ENCODE results near the gene RAB27A.

- no peak for TF ChIP-seq POLR2A (IDR thresholded peaks at IDR 0.05; ENCODE audit: control extremely low read depth in 1 of 2, low read depth in 2 of 2, low read length in 2 of 2)
- TF ChIP-seq EZH2 (IDR thresholded peaks at IDR 0.05; ENCODE audit: low read depth, low read length, severe bottlenecking): no peak
- TF ChIP-seq, protein P1, sequence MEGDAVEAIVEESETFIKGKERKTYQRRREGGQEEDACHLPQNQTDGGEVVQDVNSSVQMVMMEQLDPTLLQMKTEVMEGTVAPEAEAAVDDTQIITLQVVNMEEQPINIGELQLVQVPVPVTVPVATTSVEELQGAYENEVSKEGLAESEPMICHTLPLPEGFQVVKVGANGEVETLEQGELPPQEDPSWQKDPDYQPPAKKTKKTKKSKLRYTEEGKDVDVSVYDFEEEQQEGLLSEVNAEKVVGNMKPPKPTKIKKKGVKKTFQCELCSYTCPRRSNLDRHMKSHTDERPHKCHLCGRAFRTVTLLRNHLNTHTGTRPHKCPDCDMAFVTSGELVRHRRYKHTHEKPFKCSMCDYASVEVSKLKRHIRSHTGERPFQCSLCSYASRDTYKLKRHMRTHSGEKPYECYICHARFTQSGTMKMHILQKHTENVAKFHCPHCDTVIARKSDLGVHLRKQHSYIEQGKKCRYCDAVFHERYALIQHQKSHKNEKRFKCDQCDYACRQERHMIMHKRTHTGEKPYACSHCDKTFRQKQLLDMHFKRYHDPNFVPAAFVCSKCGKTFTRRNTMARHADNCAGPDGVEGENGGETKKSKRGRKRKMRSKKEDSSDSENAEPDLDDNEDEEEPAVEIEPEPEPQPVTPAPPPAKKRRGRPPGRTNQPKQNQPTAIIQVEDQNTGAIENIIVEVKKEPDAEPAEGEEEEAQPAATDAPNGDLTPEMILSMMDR (IDR thresholded peaks at IDR 0.05; ENCODE audit: control extremely low read depth in 1 of 3, insufficient read depth in 1 of 3, low read depth in 1 of 3, low read length in 3 of 3): no peak
- no peak for TF ChIP-seq ATF2 (IDR thresholded peaks at IDR 0.05; ENCODE audit: low read length)
- no peak for TF ChIP-seq CHD2 (IDR thresholded peaks at IDR 0.05; ENCODE audit: low read length)
- no peak for TF ChIP-seq PHF8 (conservative IDR thresholded peaks at IDR 0.05; ENCODE audit: low read depth, low read length)
- no peak for TF ChIP-seq CREB1 (IDR thresholded peaks at IDR 0.05)
- TF ChIP-seq POLR2AphosphoS5 (IDR thresholded peaks at IDR 0.05; ENCODE audit: low read depth, low read length): no peak
These were observed 13.3 kb downstream of the RAB27A start for GRCh38 chr15:55276324-55276723.
